Measurements from ENCODE around the gene NCL. TPM values are rescaled to one million over a fixed set of nuclear protein-coding genes. Genes with fewer than 3 reads are reported as not detected.

NCL gene, protein sequence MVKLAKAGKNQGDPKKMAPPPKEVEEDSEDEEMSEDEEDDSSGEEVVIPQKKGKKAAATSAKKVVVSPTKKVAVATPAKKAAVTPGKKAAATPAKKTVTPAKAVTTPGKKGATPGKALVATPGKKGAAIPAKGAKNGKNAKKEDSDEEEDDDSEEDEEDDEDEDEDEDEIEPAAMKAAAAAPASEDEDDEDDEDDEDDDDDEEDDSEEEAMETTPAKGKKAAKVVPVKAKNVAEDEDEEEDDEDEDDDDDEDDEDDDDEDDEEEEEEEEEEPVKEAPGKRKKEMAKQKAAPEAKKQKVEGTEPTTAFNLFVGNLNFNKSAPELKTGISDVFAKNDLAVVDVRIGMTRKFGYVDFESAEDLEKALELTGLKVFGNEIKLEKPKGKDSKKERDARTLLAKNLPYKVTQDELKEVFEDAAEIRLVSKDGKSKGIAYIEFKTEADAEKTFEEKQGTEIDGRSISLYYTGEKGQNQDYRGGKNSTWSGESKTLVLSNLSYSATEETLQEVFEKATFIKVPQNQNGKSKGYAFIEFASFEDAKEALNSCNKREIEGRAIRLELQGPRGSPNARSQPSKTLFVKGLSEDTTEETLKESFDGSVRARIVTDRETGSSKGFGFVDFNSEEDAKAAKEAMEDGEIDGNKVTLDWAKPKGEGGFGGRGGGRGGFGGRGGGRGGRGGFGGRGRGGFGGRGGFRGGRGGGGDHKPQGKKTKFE
- 100 to 1,000 TPM; 902 to 918 TPM for total RNA-seq

DNA sequence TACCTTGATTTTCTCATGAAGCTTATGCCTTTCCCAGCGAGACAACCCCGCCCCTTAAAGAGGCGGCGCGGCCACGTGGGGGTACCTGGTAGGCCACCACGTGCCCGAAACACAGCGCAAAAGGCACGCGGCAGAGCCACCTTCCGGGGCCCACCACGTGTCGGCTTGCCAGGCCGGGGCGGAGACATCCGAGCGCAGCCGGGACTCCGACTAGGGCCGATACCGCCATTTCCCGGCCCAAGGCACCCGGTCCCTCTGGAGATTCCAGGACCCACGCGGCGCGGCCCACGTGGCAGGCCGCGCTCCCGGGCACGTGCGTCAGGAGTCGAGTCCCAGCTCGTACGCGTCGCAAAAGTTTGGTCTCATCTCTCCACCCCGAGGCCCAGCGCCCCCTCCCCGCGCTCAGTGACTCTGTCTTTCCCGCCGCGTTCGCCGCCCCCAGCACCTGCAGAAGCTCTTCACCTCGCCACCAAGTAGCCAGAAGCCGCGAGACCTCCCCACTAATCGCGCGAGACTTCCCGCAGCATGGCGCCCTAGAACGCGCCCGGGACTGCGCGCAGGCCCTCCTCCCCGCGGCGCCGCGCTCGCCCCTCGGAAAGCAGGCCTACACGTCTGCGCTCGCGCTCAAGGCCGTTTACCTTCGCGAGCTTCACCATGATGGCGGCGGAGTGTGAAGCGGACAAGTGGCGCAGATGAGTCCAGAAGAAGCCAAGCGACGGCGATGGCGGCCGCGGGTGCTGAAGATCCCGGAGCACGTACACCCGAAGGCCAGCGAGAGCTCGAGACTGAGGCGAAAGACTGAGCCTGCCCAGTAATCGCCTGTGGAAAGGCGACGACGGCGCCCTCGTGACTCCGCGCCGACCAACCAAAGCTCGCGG is at the start of gene NCL:
TSS of gene NCL (minus strand) at position 787 of the 878 bp plus-strand sequence. CDS start at position 656, 131 bp downstream.
- H3K27ac Mint-ChIP-seq: peak within 1 kb of the TSS; percentile 93
- intact Hi-C loops (cut with micrococcal nuclease): loop anchor here (1.0 to 5.0 kb wide), 6 partner anchors 19 to 557 kb away; partner anchors contain the start of genes PDE6D and PTMA
- peak within 1 kb of the TSS; percentile 96 for H3K4me3 Mint-ChIP-seq
- no peaks in the 10 kb centered on the region for H3K9me3 Mint-ChIP-seq
- POLR2A ChIA-PET: interaction anchor here (0.7 to 4.2 kb wide), 19 partner anchors 10 to 851 kb away, joined by 3 to 88 read pairs (median 6); partner anchors contain the start of genes COPS7B and PTMA
- H3K27me3 Mint-ChIP-seq: no peaks in the 10 kb centered on the region
- CTCF ChIA-PET: interaction anchor here (0.8 to 6.7 kb wide), 8 partner anchors 10 to 250 kb away, joined by 3 to 90 read pairs (median 7); no protein-coding TSS in a partner anchor
- H3K36me3 Mint-ChIP-seq: peaks cover 45% of the 10 kb centered on the region
- peak; percentile 90 for DNase-seq
- peaks cover 41% of the 10 kb centered on the region for H3K4me1 Mint-ChIP-seq (ENCODE audit: low read depth)

DNA sequence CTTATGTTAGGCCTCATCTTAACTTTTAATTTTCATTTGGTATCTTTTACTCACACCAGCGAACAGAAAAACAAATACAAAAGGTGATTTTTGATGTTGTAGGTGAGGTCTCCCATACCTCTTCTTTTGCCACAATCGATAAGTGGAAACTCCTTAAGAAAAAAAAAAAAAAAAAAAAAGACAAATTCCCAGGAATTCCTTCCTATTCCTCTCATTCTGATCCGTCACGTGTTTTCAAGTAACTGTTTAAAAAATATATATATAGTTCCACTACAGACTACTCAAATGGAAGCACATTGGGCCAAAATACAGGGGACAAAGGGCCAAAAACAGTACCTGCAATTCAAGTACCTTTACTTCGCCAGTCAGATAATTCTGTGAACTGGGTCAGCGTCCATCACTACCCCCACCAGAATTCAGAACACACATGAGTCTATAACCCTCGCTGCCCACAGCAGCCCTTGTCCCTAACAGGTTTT is 49.5 kb upstream of the NCL start:
- intact Hi-C loops (cut with micrococcal nuclease): loop anchor here (1.0 kb wide), 5 partner anchors 30 to 195 kb away; partner anchors contain the start of genes NCL and PTMA
- Mint-ChIP-seq H3K4me3 (peak overlapping the region; percentile 93), H3K27me3 (no peaks in the 10 kb centered on the region), H3K9me3 (no peaks in the 10 kb centered on the region), H3K27ac (peak overlapping the region; percentile 91), H3K4me1 (ENCODE audit: low read depth) (peaks cover 14% of the 10 kb centered on the region), H3K36me3 (peaks cover 7% of the 10 kb centered on the region)
- ChIA-PET CTCF (interaction anchor here (1.6 kb wide), 1 partner anchor 31 kb away, joined by 4 read pairs; no protein-coding TSS in a partner anchor), POLR2A (interaction anchor here (0.6 to 2.0 kb wide), 3 partner anchors 31 to 99 kb away, joined by 3 to 12 read pairs (median 3); partner anchors contain the start of gene NCL)
- DNase-seq: no peak

DNA sequence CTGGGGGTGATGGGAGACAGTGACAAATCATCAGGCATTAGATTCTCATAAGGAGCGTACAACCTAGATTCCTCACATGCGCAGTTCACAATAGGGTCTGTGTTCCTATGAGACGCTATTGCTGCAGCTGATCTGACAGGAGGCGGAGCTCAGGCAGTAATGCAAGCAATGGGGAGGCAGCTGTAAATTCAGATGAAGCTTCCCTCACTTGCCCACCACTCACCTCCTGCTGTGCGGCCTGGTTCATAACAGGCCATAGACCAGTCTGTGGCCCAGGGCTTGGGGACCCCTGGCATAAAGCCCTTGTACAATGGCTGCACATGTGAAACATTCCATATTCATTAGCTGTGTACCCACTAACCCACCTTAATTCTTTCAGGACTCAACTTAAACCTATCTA is 47.9 kb upstream of the NCL start:
- intact Hi-C loops (cut with micrococcal nuclease): no loop called here
- Mint-ChIP-seq H3K4me3 (no peak overlapping the region), H3K27ac (no peak overlapping the region), H3K9me3 (no peaks in the 10 kb centered on the region), H3K4me1 (ENCODE audit: low read depth) (peaks cover 12% of the 10 kb centered on the region), H3K36me3 (peaks cover 9% of the 10 kb centered on the region), H3K27me3 (no peaks in the 10 kb centered on the region)
- DNase-seq: no peak
- ChIA-PET CTCF (interaction anchor here (0.7 to 2.9 kb wide), 3 partner anchors 29 to 89 kb away, joined by 3 to 13 read pairs (median 8); no protein-coding TSS in a partner anchor), POLR2A (no interaction called here)

DNA sequence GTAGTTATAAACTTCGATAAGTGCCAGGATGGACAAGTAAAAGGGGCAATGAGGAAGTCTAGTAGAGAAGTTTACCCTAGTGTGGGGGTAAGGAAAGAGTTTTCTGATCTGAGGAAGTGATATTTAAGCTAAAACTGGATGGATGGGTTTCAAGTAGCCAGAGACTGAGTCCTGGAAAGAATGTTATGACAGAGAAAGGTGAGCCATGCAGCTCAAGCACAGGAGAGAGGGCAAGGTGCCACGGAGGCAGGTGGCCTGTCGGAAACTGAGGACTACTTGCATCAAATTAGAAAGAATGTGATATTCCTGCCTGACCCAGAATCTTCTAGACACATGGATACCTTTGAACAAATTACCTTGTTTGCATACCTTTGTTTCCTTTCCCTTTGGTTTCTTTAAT is 39.5 kb upstream of the NCL start:
- ChIA-PET POLR2A (no interaction called here), CTCF (interaction anchor here (1.6 kb wide), 1 partner anchor 21 kb away, joined by 8 read pairs; no protein-coding TSS in a partner anchor)
- no peaks in the 10 kb centered on the region for H3K9me3 Mint-ChIP-seq
- H3K27ac Mint-ChIP-seq: no peak overlapping the region
- no peaks in the 10 kb centered on the region for H3K27me3 Mint-ChIP-seq
- no peak for DNase-seq
- intact Hi-C loops (cut with micrococcal nuclease): no loop called here
- H3K4me1 Mint-ChIP-seq (ENCODE audit: low read depth): no peaks in the 10 kb centered on the region
- peaks cover 18% of the 10 kb centered on the region for H3K36me3 Mint-ChIP-seq
- no peak overlapping the region for H3K4me3 Mint-ChIP-seq

DNA sequence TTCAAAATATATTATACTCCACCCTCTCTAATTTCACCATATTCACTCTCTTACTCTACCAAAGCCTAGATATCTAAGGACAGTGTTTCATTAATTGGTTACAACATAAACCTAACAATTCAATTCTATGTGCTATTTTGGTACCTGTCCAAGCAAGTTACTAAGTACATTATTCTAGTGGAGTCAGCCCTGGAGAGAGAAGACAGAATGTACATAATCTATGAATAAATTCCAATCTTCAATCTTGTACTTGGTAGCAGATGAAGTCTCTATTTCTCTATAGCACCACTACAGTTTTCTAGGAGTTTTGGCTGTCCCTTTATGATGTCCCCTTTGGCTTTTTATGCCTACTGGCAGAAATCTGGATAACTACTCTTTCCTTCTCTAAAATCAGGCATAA is 38.3 kb upstream of the NCL start:
- H3K36me3 Mint-ChIP-seq: peaks cover 18% of the 10 kb centered on the region
- H3K4me3 Mint-ChIP-seq: no peak overlapping the region
- no peaks in the 10 kb centered on the region for H3K9me3 Mint-ChIP-seq
- ChIA-PET POLR2A (no interaction called here), CTCF (no interaction called here)
- H3K27me3 Mint-ChIP-seq: no peaks in the 10 kb centered on the region
- no peak for DNase-seq
- intact Hi-C loops (cut with micrococcal nuclease): no loop called here
- H3K4me1 Mint-ChIP-seq (ENCODE audit: low read depth): no peaks in the 10 kb centered on the region
- H3K27ac Mint-ChIP-seq: no peak overlapping the region

DNA sequence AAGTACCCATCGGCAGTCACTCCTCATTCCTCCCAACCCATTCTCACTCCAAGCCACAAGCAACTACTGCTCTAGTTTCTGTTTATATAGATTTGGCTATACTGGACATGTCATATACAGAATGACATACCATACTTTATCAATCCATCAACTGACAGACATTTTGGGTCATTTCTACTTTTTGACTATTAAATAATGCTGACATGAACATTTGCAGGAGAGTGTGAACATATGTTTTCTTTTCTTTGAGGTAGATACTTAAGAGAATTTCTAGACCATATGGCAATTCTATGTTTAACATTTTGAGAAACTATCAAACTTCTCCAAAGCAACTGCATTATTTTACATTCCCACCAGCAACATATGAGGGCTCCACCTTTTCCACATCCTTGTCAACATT is 33.4 kb upstream of the NCL start:
- no peak for DNase-seq
- Mint-ChIP-seq H3K4me1 (ENCODE audit: low read depth) (no peaks in the 10 kb centered on the region), H3K27ac (no peak overlapping the region), H3K9me3 (no peaks in the 10 kb centered on the region), H3K36me3 (peaks cover 3% of the 10 kb centered on the region), H3K4me3 (no peak overlapping the region), H3K27me3 (no peaks in the 10 kb centered on the region)
- ChIA-PET CTCF (interaction anchor here (0.6 to 3.0 kb wide), 2 partner anchors 15 to 20 kb away, joined by 3 to 11 read pairs; no protein-coding TSS in a partner anchor), POLR2A (no interaction called here)
- intact Hi-C loops (cut with micrococcal nuclease): no loop called here

DNA sequence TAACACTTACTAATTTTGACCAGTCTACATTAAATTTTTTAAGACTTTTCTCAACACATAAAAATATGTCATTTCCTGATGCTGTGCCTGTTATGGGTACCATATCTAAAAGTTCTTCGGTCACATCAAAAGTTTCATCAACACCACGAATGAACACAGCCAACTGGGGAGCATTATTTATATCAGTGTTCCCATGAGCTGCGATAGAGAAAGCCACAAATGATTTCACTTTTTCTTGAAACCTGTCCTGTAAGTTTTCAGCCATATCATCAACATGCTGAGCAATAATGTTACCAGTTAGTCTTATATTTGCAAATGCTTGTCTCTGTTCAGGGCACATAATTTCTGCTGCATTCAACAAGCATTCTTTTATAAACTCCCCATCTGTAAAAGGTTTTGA is 30.4 kb upstream of the NCL start:
- Mint-ChIP-seq H3K9me3 (no peaks in the 10 kb centered on the region), H3K36me3 (no peaks in the 10 kb centered on the region), H3K4me1 (ENCODE audit: low read depth) (no peaks in the 10 kb centered on the region), H3K27ac (no peak overlapping the region), H3K27me3 (no peaks in the 10 kb centered on the region), H3K4me3 (no peak overlapping the region)
- no peak for DNase-seq
- ChIA-PET CTCF (interaction anchor here (1.0 to 3.0 kb wide), 2 partner anchors 12 to 23 kb away, joined by 5 to 11 read pairs; no protein-coding TSS in a partner anchor), POLR2A (no interaction called here)
- intact Hi-C loops (cut with micrococcal nuclease): no loop called here

DNA sequence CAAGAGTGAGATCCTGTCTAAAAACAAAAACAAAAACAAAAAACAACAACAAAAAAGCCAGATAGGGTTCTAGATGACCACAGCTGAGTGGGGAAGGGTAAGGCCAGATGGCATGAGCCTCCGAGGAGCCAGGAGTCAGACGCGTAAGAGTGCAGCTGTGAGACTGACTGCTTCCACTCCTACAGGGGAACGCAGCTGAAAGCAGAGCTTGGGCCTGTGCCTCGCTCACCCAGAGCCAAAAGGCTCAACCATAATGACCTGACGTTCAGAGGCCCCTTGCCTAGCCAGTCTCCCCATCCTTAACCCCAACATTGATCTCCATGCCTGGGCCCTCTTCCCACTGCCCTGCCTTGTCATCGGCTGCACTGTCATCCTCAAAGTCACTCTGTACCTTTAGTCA is 26.5 kb upstream of the NCL start:
- ChIA-PET POLR2A (interaction anchor here (0.9 kb wide), 1 partner anchor 24 kb away, joined by 4 read pairs; no protein-coding TSS in a partner anchor), CTCF (interaction anchor here (1.0 to 2.1 kb wide), 4 partner anchors 8 to 387 kb away, joined by 3 to 6 read pairs (median 4); no protein-coding TSS in a partner anchor)
- Mint-ChIP-seq H3K27me3 (no peaks in the 10 kb centered on the region), H3K4me3 (no peak overlapping the region), H3K36me3 (no peaks in the 10 kb centered on the region), H3K9me3 (no peaks in the 10 kb centered on the region), H3K27ac (no peak overlapping the region), H3K4me1 (ENCODE audit: low read depth) (peaks cover 2% of the 10 kb centered on the region)
- no peak for DNase-seq
- intact Hi-C loops (cut with micrococcal nuclease): no loop called here

DNA sequence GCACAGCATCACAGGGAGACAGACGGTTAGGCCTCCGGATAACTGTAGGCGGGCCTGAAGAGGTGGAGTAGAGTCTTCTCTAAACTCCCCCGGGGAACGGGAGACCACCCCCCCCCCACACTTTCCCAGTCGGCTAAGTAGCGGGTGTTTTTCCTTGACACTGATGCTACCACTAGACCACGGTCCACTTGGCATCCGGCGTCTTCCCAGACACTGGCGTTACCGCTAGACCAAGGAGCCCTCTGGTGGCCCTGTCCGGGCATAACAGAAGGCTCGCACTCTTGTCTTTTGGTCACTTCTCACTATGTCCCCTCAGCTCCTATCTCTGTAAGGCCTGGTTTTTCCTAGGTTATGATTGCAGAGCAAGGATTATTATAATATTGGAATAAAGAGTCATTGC is 25.7 kb upstream of the NCL start:
- Mint-ChIP-seq H3K4me1 (ENCODE audit: low read depth) (peaks cover 2% of the 10 kb centered on the region), H3K9me3 (no peaks in the 10 kb centered on the region), H3K4me3 (no peak overlapping the region), H3K36me3 (no peaks in the 10 kb centered on the region), H3K27me3 (no peaks in the 10 kb centered on the region), H3K27ac (no peak overlapping the region)
- CTCF ChIA-PET: interaction anchor here (0.7 to 2.1 kb wide), 4 partner anchors 9 to 386 kb away, joined by 3 to 6 read pairs (median 3); no protein-coding TSS in a partner anchor
- POLR2A ChIA-PET: no interaction called here
- intact Hi-C loops (cut with micrococcal nuclease): no loop called here
- DNase-seq: peak; percentile 52

DNA sequence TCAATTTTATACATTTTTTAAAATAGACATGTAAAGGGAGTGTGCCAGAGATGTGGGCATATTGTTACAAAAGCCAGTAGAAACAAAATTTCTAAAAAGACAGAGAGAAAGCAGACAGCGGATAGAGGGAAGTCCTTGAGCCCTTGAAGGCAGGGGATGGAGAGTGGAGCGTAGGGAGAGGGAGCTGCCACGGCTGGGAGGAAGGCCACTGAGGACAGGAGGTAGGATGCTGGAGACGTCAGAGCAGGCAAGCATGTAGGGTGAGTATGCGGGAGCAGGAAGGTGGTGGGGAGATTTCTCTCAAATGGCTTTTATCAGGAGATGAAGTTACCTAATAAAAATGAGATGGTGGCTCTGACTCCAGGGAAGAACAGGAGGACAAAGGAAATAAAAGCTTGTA is 24.0 kb upstream of the NCL start:
- DNase-seq: no peak
- no peaks in the 10 kb centered on the region for H3K9me3 Mint-ChIP-seq
- no peaks in the 10 kb centered on the region for H3K27me3 Mint-ChIP-seq
- intact Hi-C loops (cut with micrococcal nuclease): no loop called here
- H3K4me1 Mint-ChIP-seq (ENCODE audit: low read depth): peaks cover 6% of the 10 kb centered on the region
- POLR2A ChIA-PET: interaction anchor here (0.7 kb wide), 1 partner anchor 25 kb away, joined by 3 read pairs; the partner anchor contains the start of gene NCL
- no peaks in the 10 kb centered on the region for H3K36me3 Mint-ChIP-seq
- no peak overlapping the region for H3K4me3 Mint-ChIP-seq
- CTCF ChIA-PET: interaction anchor here (1.1 kb wide), 1 partner anchor 10 kb away, joined by 3 read pairs; no protein-coding TSS in a partner anchor
- H3K27ac Mint-ChIP-seq: no peak overlapping the region

Measured in activated CD4-positive, alpha-beta memory T cell treated with anti-CD3 and anti-CD28 coated beads for 36 hours (primary cell).